GM10847 (cell line): Measurements from ENCODE around the gene KCNJ2.

ENCODE experiments used
- POLR2A ChIP-seq: IDR thresholded peaks from 2 replicates; pipeline ENCODE4 v1.6.1; 2011; ENCODE audit not compliant: insufficient read length; ENCODE audit errors: extremely low read depth

The KCNJ2 gene

DNA sequence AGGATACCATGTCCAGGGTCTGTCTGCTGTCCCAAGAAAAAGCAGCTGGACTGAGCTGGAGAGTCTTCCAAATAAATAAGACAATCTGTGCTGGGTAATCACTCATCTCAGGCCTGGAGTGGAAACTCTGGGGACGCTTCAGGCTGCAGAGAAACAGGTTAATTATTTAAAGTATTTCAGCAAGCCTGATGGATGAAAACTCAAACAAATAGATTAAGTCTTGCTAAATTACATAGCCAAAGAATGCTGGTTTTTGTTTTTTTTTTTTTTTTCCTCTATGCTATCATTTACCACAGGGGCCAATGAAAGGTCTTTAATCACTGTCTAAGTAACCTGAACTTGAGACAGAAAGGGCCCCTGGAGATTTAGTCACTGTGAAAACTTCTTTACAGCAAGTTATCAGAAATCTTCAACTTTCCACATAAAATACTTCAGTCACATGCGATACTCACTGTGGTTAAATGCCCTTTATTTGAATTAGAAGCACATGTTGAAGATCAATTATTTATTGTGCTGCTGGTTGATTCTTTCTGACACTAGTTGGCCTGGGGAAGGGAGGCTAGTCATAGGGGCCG is 31.0 kb upstream of the KCNJ2 start:
- TF ChIP-seq POLR2A: no peak

DNA sequence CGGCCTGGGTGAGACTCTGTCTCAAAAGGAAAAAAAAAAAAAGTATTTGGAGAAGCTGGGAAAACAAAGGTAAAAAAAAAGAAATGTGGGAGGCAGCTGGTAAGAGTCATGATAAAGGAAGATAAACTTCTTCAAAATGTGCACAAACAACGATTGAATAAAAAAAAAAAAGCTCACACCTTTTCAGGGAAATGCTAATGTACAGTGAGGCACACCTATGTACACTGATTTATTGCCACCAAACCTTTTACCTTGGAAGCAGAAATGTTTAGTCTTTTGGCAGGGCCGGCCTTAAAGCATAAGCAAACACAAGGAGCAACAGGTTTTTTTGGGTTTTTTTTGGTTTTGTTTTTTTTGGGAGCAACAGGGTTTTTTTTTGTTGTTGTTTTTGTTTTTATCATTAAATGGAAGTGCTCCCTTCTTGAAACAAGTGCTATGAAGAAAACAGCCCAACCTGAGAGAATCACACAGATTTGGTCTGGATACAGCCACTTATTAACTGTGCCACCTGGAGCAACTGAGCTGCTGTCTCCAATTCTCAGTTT is 29.8 kb upstream of the KCNJ2 start:
- no peak for TF ChIP-seq POLR2A

DNA sequence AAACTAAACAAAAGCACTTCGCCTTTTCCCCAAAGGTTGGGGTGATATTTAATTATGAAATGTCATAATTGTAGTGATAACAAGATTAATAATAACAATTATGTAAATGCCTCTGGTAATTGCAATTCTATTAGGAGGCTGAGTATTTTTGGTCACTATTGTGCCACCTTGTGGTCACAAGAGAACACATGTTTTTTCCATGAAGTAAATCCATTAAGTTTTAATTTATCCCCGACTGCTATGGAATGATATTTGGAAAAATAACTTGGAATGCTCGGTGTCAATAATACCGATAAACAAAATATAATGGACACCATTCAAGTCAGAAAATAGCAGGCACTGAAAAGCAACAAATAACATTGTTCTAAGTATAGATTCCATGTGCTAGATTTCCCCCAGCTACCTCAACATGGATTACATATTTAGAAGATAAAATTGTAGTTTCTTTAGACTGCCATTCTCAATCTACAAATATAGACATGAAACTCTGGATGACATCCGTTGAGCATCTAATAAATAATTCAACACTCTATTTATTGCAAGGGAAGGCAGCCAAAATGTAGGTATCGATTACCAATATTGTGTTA is 25.0 kb upstream of the KCNJ2 start:
- TF ChIP-seq POLR2A: no peak

DNA sequence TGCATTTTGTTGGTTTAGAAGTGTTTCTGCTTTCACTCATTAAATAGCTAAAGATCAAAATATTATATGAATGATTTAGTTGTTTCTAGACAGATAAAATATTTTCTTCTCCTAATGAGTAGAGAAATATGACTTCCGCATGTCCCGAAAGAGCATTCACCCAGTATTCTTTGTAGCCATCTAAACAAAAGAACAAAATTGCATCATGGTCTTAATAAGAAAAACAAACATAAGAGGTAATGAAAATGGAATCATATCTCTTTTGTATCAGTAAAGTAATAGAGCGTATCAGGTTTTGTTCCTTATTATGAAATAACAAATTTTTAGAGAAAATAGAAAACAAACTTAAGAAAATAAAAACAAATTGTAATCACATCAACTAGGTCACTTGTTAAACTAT is 16.1 kb upstream of the KCNJ2 start:
- TF ChIP-seq POLR2A: no peak

DNA sequence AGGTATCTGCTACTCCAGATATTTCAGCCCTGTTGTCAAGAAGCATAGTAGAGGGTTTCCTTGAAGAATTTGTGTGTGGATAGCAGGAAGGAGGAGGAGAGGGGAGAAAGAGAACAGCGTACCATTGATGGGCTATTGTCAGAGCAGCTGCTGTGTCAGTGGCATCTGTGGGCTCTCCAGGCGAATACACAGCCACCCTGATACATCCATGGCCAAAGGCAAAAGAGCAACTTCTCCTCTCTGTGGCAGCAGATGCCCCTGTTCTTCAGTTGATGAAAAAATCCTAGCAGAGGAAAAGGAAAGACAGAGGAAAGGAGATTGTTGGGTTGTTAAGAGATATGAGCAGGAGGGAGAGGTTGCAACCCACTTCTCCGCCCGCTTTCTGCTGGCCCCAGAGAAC is 12.2 kb upstream of the KCNJ2 start:
- TF ChIP-seq POLR2A: no peak

DNA sequence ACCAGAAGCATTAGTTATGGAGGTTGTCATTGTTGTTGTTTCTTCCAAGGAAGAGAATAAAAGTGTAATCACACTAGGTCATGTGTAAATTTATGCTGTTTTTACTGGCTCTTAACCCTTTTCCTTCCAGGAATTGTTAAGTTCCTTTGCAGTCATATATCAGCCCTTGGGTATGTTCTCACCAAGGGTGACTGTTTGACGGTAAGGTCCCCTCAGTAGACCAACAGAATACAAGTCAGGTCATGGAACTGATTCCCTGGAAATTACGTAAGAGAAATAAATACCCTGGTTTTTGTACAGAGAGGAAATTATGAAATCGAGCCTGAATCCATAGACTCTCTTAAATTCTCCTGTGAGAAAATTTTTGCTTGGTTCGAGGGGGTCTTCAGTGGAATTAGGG is 11.2 kb upstream of the KCNJ2 start:
- TF ChIP-seq POLR2A: no peak

DNA sequence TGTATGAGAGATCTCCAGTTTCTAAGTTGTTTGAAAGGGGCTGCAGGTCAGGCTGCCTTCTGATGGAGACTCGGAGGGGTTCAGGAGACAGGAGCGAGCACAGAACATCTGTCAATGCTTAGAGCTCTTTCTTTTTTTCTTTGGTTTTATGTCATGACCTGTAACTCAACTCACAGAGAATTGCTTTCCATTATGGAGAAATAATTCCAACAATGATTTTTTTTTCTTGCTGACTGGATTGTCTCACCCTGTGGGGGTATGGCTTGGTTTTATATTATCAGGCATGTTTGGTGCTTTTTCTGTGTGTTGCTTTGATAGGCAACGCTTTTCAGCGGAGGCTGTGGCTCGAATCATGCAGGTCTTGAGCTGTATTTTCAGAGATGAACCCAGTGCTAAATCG is 10.7 kb upstream of the KCNJ2 start:
- no peak for TF ChIP-seq POLR2A

DNA sequence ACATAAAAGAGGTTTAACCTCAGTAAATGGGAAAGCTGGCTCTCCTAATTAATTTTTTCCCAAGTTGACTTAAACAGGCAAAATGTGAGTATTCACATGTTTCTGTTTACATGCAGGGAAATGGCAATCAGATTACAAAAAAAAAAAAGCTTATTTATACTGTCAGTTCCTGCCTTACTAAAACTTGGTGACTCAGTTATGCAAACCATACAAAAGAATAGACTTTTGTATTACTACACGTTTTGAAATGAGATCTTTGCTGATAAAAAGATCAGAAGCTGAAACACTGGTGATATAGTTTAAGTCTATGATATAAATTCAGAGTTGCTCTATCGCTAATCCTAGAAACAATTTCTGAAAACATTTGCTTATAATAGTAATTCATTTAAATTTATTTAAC is 9.4 kb upstream of the KCNJ2 start:
- no peak for TF ChIP-seq POLR2A

DNA sequence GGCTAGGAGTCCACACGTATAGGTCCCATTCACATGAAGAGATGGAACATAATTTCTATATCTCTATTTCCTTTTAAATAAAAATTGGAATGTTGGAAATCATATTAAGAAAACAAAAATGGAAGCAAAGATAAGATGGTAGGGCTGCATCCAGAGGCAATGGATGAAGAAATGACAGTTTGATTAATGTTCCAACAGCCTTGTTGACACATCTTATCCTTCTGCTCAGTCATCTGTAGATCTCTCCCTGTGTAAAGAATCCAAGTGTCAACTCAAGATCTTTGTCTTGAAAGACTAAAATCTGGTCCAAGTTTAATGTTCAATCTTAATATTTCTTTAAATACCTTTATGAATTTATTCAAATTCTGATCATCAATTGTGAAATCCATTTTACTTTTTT is 7.8 kb upstream of the KCNJ2 start:
- no peak for TF ChIP-seq POLR2A

DNA sequence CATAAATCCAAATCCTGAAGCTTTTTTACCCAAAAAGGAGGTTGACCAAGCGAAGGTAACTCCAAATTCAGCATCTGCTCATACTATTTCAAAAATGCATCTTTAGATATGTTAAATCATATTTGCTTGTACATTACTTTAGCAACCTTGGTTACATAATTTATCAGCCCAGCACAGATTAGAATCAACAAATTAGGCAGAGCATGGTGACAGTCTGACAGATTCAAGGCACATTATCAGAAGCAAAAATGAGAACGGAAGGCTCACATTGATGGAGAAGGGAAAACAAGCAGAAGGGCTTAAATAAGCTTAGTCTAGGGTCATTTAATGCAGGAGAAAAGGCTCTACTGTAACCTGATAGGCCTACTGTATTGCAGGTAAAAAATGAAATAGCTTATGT is 3.9 kb upstream of the KCNJ2 start:
- TF ChIP-seq POLR2A: no peak

DNA sequence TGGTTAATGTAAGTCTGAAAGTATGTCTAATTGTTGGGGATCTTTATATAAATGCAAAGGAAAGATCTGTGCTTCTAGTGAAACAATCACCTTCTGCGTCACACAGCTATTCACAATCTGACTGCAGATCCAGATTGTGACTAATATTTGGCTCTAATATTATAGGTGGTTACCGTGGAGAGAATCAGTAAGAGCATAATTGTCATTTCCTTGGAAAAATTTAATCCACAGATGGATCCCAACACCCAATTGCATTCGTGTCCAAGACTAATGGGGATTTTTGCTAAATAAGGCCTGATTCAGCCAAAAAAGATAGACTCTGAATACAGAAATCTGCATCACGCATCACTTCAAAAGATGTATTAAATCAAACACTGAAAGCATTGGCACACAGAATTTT is 2.7 kb upstream of the KCNJ2 start:
- no peak for TF ChIP-seq POLR2A

DNA sequence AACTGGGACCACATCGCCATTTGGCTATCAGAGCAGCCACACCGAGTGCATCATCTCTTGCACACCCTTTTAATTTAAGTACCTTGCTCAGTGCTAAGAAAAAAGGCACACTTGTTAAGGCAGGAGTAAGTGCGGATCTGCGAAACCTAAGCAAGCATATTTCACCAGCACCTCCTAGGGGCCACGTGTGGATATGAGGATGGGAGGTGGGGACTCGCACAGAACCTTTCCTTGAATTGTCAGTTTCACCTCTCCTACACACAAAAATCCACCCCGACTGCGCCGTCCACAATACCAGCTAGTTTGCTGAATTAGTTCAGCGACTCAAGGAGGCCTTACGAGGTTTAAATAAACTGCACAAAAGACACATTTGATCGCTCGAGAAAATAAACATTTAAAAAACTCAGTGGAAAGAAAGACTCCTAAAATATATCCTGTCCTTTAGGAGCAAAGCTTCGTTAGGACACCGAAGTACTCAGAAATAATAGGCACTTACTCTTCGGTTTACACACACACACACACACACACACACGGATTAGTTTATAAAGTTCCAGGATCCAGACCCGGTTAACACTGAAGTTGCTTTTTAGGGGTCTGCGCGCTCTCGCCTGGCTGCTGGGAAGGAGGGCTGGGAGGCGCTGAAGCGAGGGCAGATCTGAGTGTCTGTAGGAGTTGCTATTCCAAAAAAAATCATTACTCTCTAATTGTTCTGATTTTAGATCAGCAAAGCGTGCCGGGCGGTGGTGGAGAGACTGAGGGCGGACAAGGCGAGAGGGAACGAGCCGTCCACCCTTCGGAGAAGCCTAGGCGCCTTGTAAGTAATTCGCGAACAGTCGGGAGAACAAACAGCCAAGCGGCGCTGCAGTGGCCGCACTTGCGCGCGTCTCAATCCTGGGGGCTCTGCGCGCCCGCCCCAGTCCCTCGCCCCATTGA is 1.0 kb upstream of the KCNJ2 start:
- TF ChIP-seq POLR2A: no peak

DNA sequence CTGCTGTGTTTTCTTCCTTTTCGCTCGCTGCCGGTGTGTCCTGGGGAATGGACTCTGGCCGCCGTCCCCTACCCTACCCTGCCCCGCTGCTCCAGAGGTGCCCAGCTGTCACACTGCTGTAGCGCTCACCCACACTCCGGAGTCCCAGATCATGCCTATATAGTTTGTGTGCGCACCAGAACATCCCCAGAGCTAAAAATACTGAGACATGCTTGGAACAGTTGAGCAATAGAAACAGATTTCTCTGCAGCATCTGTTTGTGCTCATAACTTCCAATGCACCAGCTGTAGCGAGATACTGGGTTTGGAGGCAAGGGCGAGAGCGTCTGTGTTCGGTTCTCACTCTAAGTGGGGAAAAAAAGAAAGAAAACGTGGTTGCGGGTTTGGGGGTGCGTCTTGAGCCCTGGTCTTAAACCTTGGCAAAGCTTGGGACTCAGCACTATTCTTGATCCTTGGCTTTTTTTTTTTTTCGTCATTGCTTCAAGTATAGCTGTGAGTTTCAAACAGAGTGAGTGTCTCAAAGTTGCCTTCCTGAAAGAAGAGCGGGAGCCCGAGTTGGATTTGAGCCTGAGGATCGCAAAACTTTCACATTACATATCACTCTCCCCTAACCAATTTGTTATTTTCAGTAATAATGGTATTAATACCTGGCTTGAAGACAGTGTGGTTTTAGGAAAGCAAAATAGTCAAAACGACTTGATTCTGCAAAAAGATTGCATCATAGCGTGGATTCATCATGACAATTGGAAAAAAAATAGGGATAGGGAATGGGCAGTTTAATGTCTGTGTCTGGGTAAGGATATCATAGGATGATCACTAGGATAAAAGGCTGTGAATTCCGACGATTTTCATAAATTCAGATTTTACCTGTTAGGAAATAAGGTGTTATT is 621 bp downstream of the KCNJ2 start:
- no peak for TF ChIP-seq POLR2A

DNA sequence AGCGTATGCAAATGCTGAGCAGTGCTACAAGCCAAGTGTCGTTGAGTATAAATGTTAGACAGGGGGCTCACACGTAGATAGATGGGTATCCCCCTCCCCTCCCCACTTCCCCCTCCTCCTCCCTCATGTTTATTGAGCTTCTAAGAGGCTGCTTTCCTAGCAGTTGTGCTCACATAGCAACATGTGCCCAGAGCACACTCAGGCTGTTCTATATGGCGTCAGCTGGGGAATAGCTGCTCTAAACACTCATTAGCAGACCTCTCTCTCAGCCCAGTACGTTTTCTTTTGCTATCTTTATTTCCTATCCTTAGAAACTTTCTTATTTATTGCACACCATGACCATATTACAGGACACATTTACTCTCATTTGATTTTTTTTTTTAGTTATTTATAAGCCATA is 1.8 kb downstream of the KCNJ2 start:
- TF ChIP-seq POLR2A: no peak

DNA sequence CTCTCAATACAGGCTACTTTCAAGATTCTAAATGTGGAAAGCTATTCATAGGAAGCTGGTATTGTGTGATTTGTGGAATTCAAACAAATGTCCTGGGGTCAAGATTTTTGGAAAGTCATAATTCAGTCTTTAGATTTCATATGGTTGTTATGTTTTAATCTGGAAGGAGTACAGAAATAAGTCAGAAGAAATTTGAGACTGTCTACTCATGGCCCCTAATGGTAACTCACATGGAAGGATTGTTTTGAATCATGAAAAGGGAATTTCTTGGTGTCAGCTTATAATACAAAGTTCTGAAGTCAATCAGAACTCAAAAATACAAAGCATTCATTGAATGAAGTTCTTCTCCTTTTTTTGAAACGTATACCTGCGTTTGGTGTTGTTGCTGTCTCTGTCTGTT is 3.1 kb downstream of the KCNJ2 start:
- no peak for TF ChIP-seq POLR2A
